Activated T-helper 17 cell treated with anti-CD3 and anti-CD28 coated beads, Interleukin-2, amount 50 U/mL, for 72 hours (primary cell): Measurements from ENCODE around the gene HOXA6. TPM values are rescaled to one million over a fixed set of nuclear protein-coding genes. Genes with fewer than 3 reads are reported as not detected.
A peak's percentile ranks its signal among the peaks of the same experiment; 100 is the strongest.

Experiments used
- ATAC-seq: fragments of 150-1000 bp; cut with Tn5 transposase; replicated peaks from 2 replicates; pipeline ENCODE4 v1.10.0; 2021; ENCODE audit warnings: mild to moderate bottlenecking, moderate library complexity
- H3K27ac Mint-ChIP-seq: one replicate; pipeline ENCODE4 v1.8.0; 2022; ENCODE audit warnings: mixed read lengths
- H3K27me3 Mint-ChIP-seq: one replicate; pipeline ENCODE4 v1.8.0; 2022; ENCODE audit warnings: mixed read lengths
- H3K36me3 Mint-ChIP-seq: one replicate; pipeline ENCODE4 v1.8.0; 2022; ENCODE audit warnings: low read depth, mild to moderate bottlenecking, mixed read lengths
- H3K4me1 Mint-ChIP-seq: one replicate; pipeline ENCODE4 v1.8.0; 2022; ENCODE audit warnings: mixed read lengths
- H3K4me3 Mint-ChIP-seq: one replicate; pipeline ENCODE4 v1.8.0; 2022; ENCODE audit warnings: mild to moderate bottlenecking, mixed read lengths
- H3K9me3 Mint-ChIP-seq: one replicate; pipeline ENCODE4 v1.8.0; 2022; ENCODE audit warnings: mixed read lengths
- total RNA-seq, 2 donors: library from RNA; stranded (reverse); gene quantifications; one replicate each; pipeline ENCODE4 v1.2.3, GENCODE V29; 2022

Gene HOXA6
- not detected for total RNA-seq

- no peaks in the 10 kb centered on the region for H3K36me3 Mint-ChIP-seq
- H3K4me1 Mint-ChIP-seq, result peaks cover 7% of the 10 kb centered on the region
- H3K27ac Mint-ChIP-seq, result no peak within 1 kb of the TSS
- peaks cover 50% of the 10 kb centered on the region for H3K27me3 Mint-ChIP-seq
- peak within 1 kb of the TSS; percentile 38 for H3K4me3 Mint-ChIP-seq
- no peaks in the 10 kb centered on the region for H3K9me3 Mint-ChIP-seq
- ATAC-seq, result no peak
Measured at GRCh38 chr7:27147199-27148030, at the start of gene HOXA6. HOXA6 (minus strand) TSS chr7:27147774; CDS start chr7:27147749, 25 bp downstream.

GRCh38 chr7:27196287-27196767, 48.8 kb upstream of the HOXA6 start:
- Mint-ChIP-seq H3K27me3 (peaks cover 65% of the 10 kb centered on the region), H3K27ac (no peak overlapping the region), H3K4me3 (no peak overlapping the region), H3K4me1 (peaks cover 12% of the 10 kb centered on the region), H3K9me3 (no peaks in the 10 kb centered on the region), H3K36me3 (peaks cover 6% of the 10 kb centered on the region)
- ATAC-seq, result peak; percentile 38

- H3K27me3 Mint-ChIP-seq, result peaks cover 69% of the 10 kb centered on the region
- no peaks in the 10 kb centered on the region for H3K36me3 Mint-ChIP-seq
- H3K9me3 Mint-ChIP-seq, result no peaks in the 10 kb centered on the region
- peaks cover 4% of the 10 kb centered on the region for H3K4me1 Mint-ChIP-seq
- no peak for ATAC-seq
- H3K4me3 Mint-ChIP-seq, result no peak overlapping the region
- no peak overlapping the region for H3K27ac Mint-ChIP-seq
Measured at GRCh38 chr7:27194686-27195379, 47.3 kb upstream of the HOXA6 start.

GRCh38 chr7:27194002-27194352, 46.4 kb upstream of the HOXA6 start:
- no peak overlapping the region for H3K27ac Mint-ChIP-seq
- H3K4me1 Mint-ChIP-seq, result peaks cover 4% of the 10 kb centered on the region

GRCh38 chr7:27193335-27194001, 45.9 kb upstream of the HOXA6 start:
- no peak for ATAC-seq
- peak overlapping the region; percentile 39 for H3K4me3 Mint-ChIP-seq
- H3K9me3 Mint-ChIP-seq, result no peaks in the 10 kb centered on the region
- no peak overlapping the region for H3K27ac Mint-ChIP-seq
- peaks cover 8% of the 10 kb centered on the region for H3K4me1 Mint-ChIP-seq
- H3K36me3 Mint-ChIP-seq, result no peaks in the 10 kb centered on the region
- H3K27me3 Mint-ChIP-seq, result peaks cover 71% of the 10 kb centered on the region

More at GRCh38 chr7:27194002-27194352, 46.4 kb upstream of the HOXA6 start:
- Mint-ChIP-seq H3K9me3 (no peaks in the 10 kb centered on the region), H3K4me3 (peak overlapping the region; percentile 39), H3K27me3 (peaks cover 72% of the 10 kb centered on the region), H3K36me3 (no peaks in the 10 kb centered on the region)
- ATAC-seq, result no peak

- Mint-ChIP-seq H3K27ac (no peak overlapping the region), H3K4me1 (peaks cover 6% of the 10 kb centered on the region), H3K9me3 (no peaks in the 10 kb centered on the region), H3K27me3 (peaks cover 71% of the 10 kb centered on the region), H3K4me3 (peak overlapping the region; percentile 39), H3K36me3 (peaks cover 6% of the 10 kb centered on the region)
- ATAC-seq, result peak; percentile 28
Measured at GRCh38 chr7:27192546-27193334, 45.2 kb upstream of the HOXA6 start.

- Mint-ChIP-seq H3K27ac (no peak overlapping the region), H3K27me3 (peaks cover 70% of the 10 kb centered on the region), H3K9me3 (no peaks in the 10 kb centered on the region), H3K4me3 (peak overlapping the region; percentile 39), H3K4me1 (peaks cover 6% of the 10 kb centered on the region), H3K36me3 (peaks cover 7% of the 10 kb centered on the region)
- no peak for ATAC-seq
Measured at GRCh38 chr7:27191833-27192545, 44.4 kb upstream of the HOXA6 start.

GRCh38 chr7:27191161-27191731, 43.7 kb upstream of the HOXA6 start:
- Mint-ChIP-seq H3K27ac (no peak overlapping the region), H3K36me3 (peaks cover 8% of the 10 kb centered on the region), H3K4me1 (peaks cover 6% of the 10 kb centered on the region), H3K4me3 (peak overlapping the region; percentile 39), H3K27me3 (peaks cover 70% of the 10 kb centered on the region), H3K9me3 (no peaks in the 10 kb centered on the region)
- no peak for ATAC-seq

GRCh38 chr7:27189997-27190748, 42.6 kb upstream of the HOXA6 start:
- no peak overlapping the region for H3K27ac Mint-ChIP-seq
- H3K9me3 Mint-ChIP-seq, result no peaks in the 10 kb centered on the region

GRCh38 chr7:27189295-27189996, 41.9 kb upstream of the HOXA6 start:
- peaks cover 24% of the 10 kb centered on the region for H3K36me3 Mint-ChIP-seq
- H3K4me3 Mint-ChIP-seq, result peak overlapping the region; percentile 73
- H3K27ac Mint-ChIP-seq, result no peak overlapping the region
- peaks cover 16% of the 10 kb centered on the region for H3K4me1 Mint-ChIP-seq
- ATAC-seq, result no peak
- no peaks in the 10 kb centered on the region for H3K9me3 Mint-ChIP-seq
- H3K27me3 Mint-ChIP-seq, result peaks cover 71% of the 10 kb centered on the region

More at GRCh38 chr7:27189997-27190748, 42.6 kb upstream of the HOXA6 start:
- H3K27me3 Mint-ChIP-seq, result peaks cover 72% of the 10 kb centered on the region
- H3K36me3 Mint-ChIP-seq, result peaks cover 17% of the 10 kb centered on the region
- ATAC-seq, result no peak
- H3K4me1 Mint-ChIP-seq, result peaks cover 11% of the 10 kb centered on the region
- H3K4me3 Mint-ChIP-seq, result peak overlapping the region; percentile 73

- H3K9me3 Mint-ChIP-seq, result no peaks in the 10 kb centered on the region
- peaks cover 63% of the 10 kb centered on the region for H3K27me3 Mint-ChIP-seq
- ATAC-seq, result no peak
- peak overlapping the region; percentile 48 for H3K27ac Mint-ChIP-seq
- H3K4me1 Mint-ChIP-seq, result peaks cover 16% of the 10 kb centered on the region
- H3K4me3 Mint-ChIP-seq, result peak overlapping the region; percentile 73
- peaks cover 24% of the 10 kb centered on the region for H3K36me3 Mint-ChIP-seq
Measured at GRCh38 chr7:27188386-27189294, 41.1 kb upstream of the HOXA6 start.
